ENCODE data around the gene GLYATL3. TPM values are rescaled to one million over a fixed set of nuclear protein-coding genes. Genes with fewer than 3 reads are reported as not detected.

The GLYATL3 gene
- polyA plus RNA-seq, 1 of the 3 experiments (the other 2 are of a cell fraction), result not detected

- CTCF ChIA-PET, result interaction anchor here (0.6 to 3.5 kb wide), 31 partner anchors 8 to 1869 kb away, joined by 3 to 27 read pairs (median 4); partner anchors contain the start of gene C6orf141
- POLR2A ChIA-PET, result no interaction called here
Observed at GRCh38 chr6:49531774-49532569, 32.2 kb downstream of the GLYATL3 start.

More at GRCh38 chr6:49531774-49532569, 32.2 kb downstream of the GLYATL3 start:
- Histone ChIP-seq H3K9ac (no peak overlapping the region), H3K4me2 (peak overlapping the region; percentile 48), H3K27me3 (ENCODE audit: insufficient read depth) (peaks cover 7% of the 10 kb centered on the region; the same call in 1 of the 2 replicates), H3K9me3 (no peaks in the 10 kb centered on the region), H4K20me1 (ENCODE audit: insufficient read depth) (no peaks in the 10 kb centered on the region), H3K27ac (ENCODE audit: low read depth in 2 of 2, low read length in 1 of 2) (no peak overlapping the region), H3K4me3 (ENCODE audit: low read depth in 2 of 2, low read length in 1 of 2) (peak overlapping the region in 1 of 2 experiments; percentile 21; a peak in 2 of 4 replicates), H3F3A (replicated peaks; ENCODE audit: insufficient read depth) (no peaks in the 10 kb centered on the region), H3K4me1 (ENCODE audit: control insufficient read depth in 1 of 2, insufficient read depth in 2 of 2, low read depth in 1 of 2, low read length in 1 of 2) (no peaks in the 10 kb centered on the region), H3K9me2 (no peaks in the 10 kb centered on the region), H3K36me3 (replicated peaks in 1 of 2; ENCODE audit: control insufficient read depth in 1 of 2, insufficient read depth in 2 of 2, low read length in 1 of 2) (no peaks in the 10 kb centered on the region), H3K79me2 (ENCODE audit: insufficient read depth) (no peaks in the 10 kb centered on the region), H2AFZ (ENCODE audit: low read depth) (no peak overlapping the region)
- DNase-seq, result peak; percentile 32
- no peak for TF ChIP-seq GATA2 (CRISPR knock-in tag; IDR thresholded peaks at IDR 0.05)
- TF ChIP-seq FOXJ3 (CRISPR knock-in tag; IDR thresholded peaks at IDR 0.05), result no peak
- no peak for TF ChIP-seq RXRA (IDR thresholded peaks at IDR 0.05; ENCODE audit: borderline replicate concordance, low read depth)
- no peak for TF ChIP-seq MAX (IDR thresholded peaks at IDR 0.05; ENCODE audit: low read depth)
- peak; percentile 96 for TF ChIP-seq CTCF (IDR thresholded peaks at IDR 0.05)
- TF ChIP-seq SMC3 (IDR thresholded peaks at IDR 0.05; ENCODE audit: low read depth, low read length), result peak; percentile 52
- TF ChIP-seq TCF12 (IDR thresholded peaks at IDR 0.05), result no peak
- no peak for TF ChIP-seq USF1 (IDR thresholded peaks at IDR 0.05; ENCODE audit: borderline replicate concordance, low read depth)
- TF ChIP-seq TEAD4 (IDR thresholded peaks at IDR 0.05; ENCODE audit: borderline replicate concordance, insufficient read depth), result no peak
- TF ChIP-seq PBX3 (IDR thresholded peaks at IDR 0.05), result no peak
- no peak for TF ChIP-seq RFX5 (IDR thresholded peaks at IDR 0.05; ENCODE audit: low read length)
- peak; percentile 68 for TF ChIP-seq RAD21 (IDR thresholded peaks at IDR 0.05; ENCODE audit: low read length)
- WGBS (ENCODE audit: low lambda C conversion rate), result 2% methylated on average over 3 of the region's 3 CpGs

All from SK-N-SH (cell line).